ENCODE results near the gene ACSS1.
"Not testable (repeated sequence)": the region's sequence is repeated elsewhere in the genome, so short reads cannot be mapped to it uniquely, and the experiment has no call there.

ACSS1 gene

DNA sequence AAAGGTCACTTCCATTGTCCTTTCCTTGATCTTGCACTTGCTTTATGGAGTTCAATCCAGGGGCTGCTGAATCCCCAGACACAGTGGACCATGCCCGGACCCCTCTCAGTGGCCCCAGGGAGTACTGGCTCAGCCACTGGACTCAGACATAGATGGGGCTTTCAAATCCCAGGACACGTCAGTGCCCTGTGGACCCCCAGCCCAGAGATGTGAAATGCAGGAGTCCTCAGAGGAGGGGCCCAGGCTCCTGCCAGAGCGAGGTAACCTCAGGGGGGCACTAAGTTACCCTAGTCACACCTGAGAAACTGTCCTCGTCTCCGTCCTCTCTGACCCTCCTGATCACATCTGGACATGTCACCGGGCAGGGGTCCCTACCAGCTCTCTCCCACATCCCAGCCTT lies 46.7 kb downstream of the ACSS1 start:
- no peak for DNase-seq (ENCODE audit: low read depth)

DNA sequence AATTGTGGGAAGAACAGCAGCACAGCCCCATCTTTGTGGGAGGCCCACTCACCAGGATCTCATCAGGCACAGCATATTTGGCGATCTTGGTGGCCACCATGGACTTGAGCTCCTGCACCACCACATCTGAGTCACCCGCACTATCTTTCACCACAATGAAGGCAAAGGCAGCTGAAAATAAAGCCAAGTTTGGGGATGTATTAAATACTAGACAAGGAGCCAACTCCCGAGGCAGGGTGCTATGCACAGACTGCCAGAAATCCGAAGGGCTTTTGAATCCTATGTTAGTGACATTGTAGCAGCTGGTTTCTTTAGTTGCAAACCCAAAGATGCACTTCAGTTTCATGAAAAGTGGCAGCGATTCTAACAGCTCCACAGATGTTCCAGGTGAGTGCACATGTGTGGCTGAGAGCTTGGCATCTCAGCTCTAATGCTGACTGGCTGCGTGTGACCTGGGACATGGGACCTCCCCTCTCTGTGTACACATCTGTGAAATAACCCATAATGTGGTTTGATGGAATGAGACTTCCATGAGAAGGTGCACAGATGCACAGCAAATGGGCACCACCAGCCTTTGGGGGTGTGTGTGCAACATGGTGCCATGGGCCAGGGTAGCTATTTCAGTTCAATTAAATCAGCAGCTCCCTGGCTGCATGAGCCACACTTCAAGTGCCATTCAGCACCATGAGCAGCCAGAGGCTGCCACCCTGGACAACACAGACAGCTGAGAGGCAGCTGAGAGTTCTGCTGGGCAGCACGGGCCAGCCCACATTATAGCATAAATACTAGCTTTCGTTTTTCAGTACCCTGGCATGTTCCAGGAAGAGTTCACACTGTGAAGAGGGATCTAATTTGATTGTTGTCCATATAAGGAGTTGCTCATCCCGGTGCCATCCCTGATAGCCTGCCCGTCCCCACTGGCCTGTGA lies 48.5 kb downstream of the ACSS1 start:
- no peak for DNase-seq (ENCODE audit: low read depth)

- DNase-seq (ENCODE audit: low read depth), result no peak
These were observed 49.3 kb downstream of the ACSS1 start for GRCh38 chr20:25008388-25009217.

DNA sequence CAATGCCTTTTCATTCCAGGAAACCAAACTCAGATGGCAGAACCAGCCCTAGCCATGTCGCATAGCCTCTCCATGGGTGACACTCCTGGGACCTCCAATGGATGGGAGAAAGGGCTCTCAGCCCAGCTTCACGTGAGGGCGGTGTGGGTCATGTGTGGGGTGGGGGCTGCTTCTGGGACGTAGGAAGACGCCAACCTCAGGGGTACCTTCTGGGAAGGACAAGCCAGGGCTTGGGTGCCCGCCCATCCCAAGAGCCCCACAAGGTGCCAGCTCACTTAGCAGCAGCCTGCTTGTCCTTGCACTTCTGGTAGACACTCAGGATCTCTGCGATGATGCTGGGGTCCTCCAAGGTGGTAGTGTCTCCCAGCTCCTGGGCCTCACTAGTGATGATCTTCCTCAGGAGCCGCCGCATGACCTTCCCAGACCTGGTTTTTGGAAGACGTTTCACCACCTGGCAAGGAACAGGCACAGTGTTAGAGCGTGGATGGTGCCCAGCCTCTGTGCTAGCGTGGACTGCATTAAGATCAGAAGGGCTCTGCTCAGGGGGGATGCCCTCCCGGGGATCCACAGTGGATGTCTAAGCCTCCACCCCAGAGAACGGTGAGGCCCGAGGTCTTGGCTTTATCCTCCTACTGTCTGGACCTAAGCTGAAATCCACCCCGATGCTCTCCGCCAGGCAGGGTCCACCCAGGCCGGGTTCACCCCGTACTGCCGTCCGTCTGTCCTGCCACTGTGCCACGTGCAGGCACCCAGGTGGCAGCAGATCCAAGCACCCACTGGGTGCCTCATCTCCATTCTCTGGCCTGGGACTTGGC lies 50.2 kb downstream of the ACSS1 start:
- DNase-seq (ENCODE audit: low read depth), result no peak

- no peak for DNase-seq (ENCODE audit: low read depth)
These were observed 51.3 kb downstream of the ACSS1 start for GRCh38 chr20:25006431-25007167.

DNA sequence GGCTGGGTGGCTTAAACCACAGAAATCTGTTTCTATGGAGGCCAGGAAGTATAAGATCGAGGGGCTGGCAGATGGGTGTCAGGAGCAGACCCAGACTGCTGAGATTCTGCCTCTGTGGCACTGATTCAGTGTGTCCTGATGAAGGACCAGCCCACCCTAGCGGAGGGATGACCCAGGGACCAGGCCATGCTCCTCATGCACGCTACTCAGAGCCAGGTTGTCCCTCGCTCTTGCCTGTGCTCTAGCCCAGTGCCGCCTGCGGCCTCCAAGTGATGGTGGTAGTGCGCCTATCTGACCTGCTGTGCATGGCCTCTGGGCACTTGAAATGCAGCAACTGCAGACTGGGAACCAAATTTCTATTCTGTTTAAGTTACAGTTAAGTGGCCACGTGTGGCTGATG lies 52.3 kb downstream of the ACSS1 start:
- DNase-seq (ENCODE audit: low read depth), result no peak

GRCh38 chr20:25005220-25005619 lies 52.7 kb downstream of the ACSS1 start:
- no peak for DNase-seq (ENCODE audit: low read depth)

- DNase-seq (ENCODE audit: low read depth), result no peak
These were observed 54.9 kb downstream of the ACSS1 start for GRCh38 chr20:25003002-25003401.

DNA sequence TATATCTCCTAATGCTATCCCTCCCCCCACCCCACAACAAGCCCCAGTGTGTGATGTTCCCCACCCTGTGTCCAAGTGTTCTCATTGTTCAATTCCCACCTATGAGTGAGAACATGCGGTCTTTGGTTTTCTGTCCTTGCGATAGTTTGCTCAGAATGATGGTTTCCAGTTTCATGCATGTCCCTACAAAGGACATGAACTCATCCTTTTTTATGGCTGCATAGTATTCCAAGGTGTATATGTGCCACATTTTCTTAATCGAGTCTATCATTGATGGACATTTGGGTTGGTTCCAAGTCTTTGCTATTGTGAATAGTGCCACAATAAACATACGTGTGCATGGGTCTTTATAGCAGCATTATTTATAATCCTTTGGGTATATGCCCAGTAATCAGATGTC lies 56.6 kb downstream of the ACSS1 start:
- not testable (repeated sequence) for DNase-seq (ENCODE audit: low read depth)

GRCh38 chr20:25000268-25000801 lies 57.6 kb downstream of the ACSS1 start:
- no peak for DNase-seq (ENCODE audit: low read depth)

GRCh38 chr20:24999568-24999967 lies 58.4 kb downstream of the ACSS1 start:
- DNase-seq (ENCODE audit: low read depth), result no peak

- no peak for DNase-seq (ENCODE audit: low read depth)
These were observed 59.1 kb downstream of the ACSS1 start for GRCh38 chr20:24998631-24999445.

DNA sequence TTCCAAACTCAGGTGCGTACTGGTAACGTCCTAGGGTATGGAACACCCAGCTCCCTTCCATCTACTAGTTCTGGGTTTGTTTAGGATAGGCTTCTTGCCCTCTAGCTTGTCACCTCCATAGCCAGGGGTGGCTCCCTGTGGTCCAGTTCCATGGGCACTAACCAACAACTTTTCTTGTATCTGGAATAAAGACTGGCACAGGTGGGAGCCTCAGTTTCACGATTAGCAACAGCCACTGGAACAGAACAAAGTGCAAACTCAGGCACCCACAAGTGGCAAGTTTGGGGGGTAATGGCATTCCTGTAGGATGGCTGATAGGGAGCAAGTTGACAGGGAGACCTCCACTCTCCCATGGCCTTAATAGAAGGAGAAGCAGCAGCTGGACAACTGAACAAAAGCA lies 59.8 kb downstream of the ACSS1 start:
- no peak for DNase-seq (ENCODE audit: low read depth)

DNA sequence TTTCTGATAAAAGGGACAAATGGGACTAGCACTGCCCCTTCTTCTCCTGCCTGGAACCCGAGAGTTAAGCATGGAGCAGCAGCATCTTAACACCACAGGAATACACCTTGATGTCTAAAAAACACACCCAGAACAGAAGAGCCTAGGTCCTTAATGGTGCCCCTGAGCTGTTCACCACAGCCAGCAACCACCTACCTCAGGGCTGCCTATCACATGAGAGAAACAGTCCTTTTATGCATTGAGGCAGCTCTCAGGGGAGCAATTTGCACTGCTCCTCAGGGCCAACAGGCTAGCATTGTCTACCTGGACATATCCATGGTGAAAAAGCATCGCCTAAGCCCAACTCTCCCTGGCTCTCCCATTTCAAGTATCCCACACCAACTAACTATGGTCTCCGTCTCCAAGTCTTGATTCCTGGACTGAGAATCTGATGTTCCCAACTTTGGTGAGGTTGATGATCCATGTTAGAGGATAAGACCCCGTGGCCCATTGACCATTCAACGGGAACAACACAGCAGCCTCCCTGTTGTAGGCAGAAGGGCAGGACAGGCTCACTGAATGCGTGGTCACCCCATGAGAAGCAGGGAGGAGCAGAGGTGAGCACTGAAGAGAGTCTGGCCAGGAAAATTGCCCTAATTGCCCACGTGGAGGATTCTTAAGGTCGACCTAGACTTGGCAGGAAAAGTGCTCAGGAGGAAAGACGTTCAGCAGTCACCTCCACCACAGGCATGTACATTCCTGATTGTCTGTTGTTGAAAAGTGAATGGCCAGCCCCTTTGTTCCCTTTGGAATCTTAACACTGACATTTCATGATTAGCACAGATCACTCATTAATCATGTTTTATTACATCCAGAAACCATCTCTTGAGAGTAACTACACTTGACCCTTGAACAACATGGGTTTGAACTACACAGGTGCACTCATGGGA lies 61.2 kb downstream of the ACSS1 start:
- no peak for DNase-seq (ENCODE audit: low read depth)

DNA sequence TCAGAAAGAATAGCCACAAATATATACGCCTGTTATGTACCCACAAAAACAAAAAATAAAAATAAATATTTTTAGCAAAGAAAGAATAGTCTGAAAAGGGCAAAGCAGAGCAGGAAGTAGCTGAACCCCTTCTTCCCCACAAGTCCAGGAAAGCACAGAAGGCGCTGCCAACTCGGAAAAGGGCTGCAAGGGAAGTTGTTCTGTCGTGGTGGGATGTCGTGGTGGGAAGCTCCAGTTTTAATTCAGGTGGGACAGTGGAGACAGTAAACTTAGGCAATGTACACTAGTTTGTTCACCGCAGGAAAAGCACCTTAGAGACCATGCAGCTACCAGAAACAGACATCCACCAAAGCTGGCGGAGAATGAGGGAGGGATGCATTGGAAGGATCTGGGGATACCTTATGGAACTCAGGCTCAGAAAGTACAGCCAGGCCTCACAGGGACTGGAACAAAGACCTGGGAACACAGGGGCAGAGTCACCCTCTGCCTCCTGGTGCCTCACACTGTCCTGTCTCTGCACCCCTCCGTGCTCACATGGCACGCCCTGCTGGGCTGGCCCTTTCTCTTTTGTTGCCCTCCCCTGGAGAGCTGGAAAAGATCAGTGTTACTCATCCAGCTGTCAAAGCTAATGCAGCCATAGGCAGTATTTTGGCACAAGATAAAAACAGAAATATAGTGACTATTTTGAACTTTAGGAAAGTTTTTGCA lies 62.0 kb downstream of the ACSS1 start:
- no peak for DNase-seq (ENCODE audit: low read depth)

- DNase-seq (ENCODE audit: low read depth), result peak; percentile 57
These were observed 63.2 kb downstream of the ACSS1 start for GRCh38 chr20:24994470-24995368.

GRCh38 chr20:24994186-24994465 lies 63.8 kb downstream of the ACSS1 start:
- DNase-seq (ENCODE audit: low read depth), result no peak
